HG03457 (cell line): ENCODE data around the gene ZNF862.

Experiments used
- ATAC-seq: cut with Tn5 transposase; IDR thresholded peaks from one replicate; pipeline ENCODE4 v1.9.1; 2021; ENCODE audit warnings: moderate number of reproducible peaks; ENCODE audit not compliant: unreplicated experiment

The ZNF862 gene

DNA sequence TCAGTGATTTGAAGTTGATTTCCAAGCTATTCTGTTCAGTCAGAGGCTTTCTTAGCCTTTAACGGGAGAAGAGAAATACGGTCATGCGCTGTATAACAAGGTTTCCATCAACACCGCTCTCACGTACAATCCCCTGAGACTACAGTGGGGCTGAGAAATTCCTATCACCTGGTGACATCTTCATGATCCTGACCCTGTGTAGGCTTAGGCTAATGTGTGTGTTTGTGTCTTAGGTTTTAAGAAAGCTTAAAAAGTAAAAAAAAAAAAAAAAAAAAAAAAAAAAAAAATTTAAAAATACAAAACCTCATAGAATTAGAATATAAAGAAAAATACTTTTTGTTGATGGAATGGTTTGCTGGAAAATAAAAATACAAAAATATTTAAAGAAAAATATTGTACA, 1.8 kb downstream of the ZNF862 start:
- no peak for ATAC-seq

DNA sequence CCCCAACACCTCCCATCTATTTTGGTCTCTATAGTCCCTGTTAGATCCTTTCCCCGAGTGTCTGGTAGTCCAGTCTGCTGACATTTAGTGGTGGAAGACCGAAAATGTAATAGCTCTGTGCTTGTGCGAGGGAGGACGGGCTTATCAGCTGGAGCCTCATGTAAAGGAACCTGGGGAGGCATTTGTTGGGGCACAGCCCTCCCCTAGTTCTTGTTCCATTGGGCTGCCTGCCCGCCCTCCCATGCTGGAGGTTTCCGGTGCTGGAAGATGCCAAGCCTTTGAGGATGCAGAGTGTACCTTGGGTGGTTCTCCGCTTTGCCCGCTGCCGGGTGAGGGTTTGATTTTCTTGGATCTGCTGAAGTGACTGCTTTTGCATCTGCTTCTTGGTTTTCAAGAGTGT, 5.4 kb downstream of the ZNF862 start:
- ATAC-seq = no peak

DNA sequence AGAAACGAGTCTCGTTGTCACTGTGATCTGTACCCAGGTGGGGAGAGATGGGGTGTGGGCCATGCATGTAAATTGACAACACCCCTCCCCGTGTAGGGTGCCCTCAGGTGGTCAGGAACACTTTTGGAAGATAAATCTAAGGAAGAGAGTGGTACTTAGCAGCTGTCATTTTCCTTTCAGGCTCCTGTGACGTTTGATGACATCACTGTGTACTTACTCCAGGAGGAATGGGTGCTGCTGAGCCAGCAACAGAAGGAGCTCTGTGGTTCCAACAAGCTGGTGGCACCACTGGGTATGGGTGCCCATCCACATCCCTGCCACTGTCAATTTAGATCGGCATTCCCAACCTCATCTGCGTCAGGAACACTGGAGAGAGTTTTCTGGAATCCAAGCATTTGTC, 6.3 kb downstream of the ZNF862 start:
- ATAC-seq = no peak

DNA sequence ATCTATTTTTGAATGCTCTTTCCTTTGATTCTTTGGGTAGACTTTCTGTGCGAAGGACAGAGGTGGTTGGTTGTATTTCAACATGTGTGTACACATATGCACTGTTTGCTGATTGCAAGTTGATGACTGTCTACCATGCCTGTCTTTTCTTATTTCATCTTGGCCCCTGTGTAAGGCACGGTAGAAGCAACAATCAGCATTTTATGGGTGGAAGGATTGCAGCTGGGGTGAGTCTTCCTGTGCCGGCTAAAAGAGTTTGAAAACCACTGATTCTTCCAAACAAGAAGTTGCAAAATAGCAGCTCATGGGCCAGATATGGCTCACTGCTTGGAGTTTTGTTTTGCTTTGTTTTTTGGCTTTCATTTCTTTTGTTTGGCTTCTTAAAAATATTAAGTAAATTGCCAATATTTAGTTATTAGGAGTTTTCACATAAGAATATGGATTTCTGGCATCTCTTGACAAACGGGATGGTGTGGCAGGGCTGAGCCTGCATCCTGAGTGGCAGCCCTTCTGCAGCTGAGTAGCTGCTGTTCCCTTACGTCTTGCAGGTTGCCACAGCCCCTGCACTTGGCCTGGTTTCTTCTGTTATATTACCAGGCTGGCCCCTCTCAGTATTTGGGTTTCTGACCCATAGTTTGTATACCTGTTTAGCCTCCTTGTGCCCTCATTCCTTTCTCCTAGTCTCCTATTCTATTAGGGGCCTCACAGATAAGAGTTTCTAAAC, 7.2 kb downstream of the ZNF862 start:
- ATAC-seq = no peak

DNA sequence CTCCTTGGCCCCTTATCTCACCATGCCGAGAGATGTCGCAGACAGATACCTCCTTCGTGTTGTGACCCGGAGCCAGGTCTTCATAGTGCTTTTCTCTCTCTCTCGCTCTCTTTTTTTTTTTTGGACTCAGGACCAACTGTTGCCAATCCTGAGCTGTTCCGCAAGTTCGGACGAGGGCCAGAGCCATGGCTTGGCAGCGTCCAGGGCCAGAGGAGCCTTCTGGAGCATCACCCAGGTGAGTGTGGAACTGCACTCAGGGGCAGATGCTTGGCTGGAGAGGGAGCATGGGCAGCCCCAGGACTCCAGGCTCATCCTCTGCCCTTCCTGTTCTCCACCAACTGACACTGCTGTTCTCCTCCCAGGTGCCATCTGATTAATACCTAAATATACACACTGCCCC, 7.8 kb downstream of the ZNF862 start:
- no peak for ATAC-seq

DNA sequence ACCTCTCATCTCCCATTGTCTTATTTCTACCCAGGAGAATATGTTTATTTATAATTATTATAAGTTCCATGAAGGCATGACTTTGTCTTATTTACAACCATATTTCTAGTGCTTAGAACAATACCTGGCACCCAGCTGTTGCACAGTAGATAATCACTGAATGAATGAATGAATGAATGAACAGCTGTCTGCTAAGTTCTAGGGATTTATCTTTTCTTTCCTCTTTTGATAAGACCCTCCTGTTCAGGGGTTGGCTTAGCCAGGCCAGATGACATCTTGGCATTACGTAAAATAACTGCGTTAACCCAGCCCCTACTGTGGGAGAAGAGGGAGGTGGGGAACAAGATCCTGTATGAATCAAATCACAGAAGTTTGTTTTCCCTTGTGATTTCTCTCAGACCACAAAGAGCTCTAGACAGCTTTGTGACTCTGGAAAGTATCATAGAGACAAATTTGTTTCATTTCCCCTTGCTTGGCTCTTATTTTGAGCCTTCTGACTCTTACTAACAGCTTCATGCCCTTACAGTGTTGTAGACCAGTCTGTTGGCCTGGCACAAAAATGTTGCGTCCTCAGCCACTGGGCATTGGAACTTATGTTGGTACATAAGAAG, 8.4 kb downstream of the ZNF862 start:
- peak; percentile 66 for ATAC-seq

DNA sequence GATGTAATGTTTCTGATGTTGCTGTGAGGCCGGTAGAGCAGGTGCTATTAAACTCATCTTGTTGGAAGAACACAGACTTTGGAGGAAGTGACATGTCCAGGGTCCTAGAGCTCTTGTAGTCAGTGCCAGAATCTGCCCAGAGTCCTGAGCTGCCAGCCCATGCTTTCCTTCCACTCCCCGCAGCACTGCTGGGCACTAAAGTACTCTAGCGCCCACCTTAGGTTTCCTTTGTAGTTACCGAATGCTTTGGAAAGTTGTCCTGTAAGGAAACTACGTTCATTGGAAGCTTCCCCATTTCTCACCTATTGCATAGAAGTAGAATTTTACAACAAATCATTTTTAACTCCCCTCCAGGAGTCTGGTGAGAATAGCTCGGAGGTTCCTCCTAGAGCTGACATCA, 11.0 kb downstream of the ZNF862 start:
- ATAC-seq = no peak

DNA sequence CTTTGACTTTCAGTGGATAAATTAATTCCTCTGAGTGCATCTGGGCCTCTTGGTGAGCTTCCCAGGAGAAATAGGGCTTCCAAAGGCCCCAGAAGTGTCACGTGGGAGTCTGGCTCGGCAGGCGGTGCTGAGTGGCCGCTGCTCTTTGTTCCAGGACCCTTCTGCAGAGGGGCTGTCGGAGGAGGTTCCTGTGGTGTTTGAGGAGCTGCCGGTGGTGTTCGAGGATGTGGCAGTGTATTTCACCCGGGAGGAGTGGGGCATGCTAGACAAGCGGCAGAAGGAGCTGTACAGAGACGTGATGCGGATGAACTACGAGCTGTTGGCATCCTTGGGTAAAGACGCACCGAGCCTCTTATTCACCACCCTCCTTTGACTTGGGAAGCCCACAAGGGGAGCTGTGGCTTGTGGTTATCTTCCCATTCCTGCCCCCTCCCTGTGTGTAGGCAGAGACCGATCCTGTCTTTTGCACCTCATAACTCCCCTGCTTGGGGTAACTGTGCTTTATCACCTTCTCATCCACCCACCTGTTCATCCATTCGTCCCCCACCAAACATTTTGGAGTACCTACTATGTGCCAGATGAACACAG, 11.9 kb downstream of the ZNF862 start:
- no peak for ATAC-seq

DNA sequence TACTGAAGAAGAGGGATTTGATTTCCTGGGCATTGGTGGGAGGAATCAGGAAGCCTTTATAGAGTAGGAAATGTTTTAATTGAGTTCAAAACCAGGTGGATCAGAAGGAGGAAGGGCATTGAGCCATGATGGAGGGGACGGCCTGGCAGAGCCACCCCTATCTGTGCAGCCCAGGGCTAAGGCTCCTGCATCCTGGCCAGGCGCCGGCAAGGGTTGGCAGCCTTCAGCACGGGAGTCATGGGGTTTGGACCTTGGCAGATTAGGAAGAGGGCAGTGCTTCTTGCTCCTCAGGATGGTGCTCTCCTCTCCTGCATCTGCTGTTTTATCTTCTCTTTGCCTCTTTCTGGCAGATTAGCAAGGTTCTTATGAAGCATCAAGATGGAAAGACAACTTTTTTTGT, 12.5 kb downstream of the ZNF862 start:
- ATAC-seq = no peak

DNA sequence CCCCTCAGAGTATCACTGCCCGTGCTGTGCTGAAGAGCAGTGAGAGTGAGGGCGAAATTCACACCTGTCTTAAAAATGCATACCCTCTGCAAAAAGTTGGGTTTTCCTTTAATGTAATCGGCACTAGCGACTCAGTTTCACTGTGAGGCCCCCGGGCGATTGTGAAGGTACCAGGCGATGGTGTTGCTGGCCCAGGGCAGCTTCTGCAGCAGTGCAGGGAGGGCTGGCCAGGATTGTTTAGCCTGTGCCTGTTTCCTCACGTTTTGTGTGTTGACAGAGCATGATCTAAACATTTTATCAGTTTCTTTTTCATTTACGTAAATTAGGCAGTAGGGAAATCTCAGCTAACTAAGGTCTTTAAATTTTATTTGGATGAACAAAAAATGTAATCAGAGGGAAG, 13.3 kb downstream of the ZNF862 start:
- ATAC-seq = no peak

DNA sequence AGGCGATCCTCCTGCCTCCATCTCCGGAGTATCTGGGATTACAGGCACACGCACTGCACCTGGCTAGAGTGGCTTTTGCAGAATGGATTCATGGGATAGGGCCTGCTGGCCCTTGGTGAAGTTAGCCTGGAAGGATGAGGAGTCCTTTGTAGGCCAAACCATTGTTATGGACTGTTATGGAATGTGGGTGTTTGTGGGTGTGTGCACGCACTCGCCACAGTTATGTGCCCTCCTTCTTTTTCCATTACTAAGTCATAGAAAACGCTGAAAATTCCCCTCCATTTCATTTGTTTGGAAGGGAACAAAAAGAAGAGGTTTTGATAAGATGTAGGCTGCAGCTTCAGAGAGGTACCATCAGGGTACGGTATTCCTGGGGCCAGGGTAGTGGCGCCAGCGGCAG, 15.0 kb downstream of the ZNF862 start:
- ATAC-seq = no peak

DNA sequence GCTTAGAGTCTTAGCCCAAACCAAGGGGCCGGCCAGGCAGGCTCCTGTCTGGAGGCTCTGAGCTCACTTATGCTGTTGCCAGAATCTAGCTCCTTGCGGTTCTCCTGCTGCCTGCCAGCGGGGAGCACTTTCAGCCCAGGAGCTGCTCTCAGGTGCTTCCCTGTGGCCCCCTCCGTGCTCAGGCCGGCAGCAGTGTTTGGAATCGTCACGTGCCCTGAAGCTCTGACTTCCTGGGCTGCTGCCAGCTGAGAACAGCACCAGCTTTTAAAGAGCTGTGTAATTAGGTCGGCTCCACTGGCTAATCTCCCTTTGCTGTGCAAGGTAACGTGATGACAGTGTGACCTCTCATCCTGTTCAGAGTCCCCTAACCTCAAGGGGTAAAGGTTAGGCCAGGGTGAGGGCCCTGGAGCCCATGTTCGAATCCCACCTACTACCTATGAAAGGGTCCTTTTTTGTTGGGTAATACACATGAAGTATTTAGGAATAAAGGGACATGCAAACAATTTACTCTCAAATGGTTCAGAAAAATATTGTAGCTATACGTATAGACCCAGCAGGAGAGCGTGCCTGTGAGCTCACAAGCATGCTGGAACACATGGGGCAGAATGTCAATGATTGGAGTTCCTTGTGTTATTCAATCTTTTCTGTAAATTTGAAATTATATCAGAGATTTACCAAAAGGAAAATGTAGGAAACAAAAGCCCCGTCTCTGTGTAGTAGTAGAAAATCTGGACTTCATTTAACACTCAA, 16.6 kb downstream of the ZNF862 start:
- no peak for ATAC-seq

DNA sequence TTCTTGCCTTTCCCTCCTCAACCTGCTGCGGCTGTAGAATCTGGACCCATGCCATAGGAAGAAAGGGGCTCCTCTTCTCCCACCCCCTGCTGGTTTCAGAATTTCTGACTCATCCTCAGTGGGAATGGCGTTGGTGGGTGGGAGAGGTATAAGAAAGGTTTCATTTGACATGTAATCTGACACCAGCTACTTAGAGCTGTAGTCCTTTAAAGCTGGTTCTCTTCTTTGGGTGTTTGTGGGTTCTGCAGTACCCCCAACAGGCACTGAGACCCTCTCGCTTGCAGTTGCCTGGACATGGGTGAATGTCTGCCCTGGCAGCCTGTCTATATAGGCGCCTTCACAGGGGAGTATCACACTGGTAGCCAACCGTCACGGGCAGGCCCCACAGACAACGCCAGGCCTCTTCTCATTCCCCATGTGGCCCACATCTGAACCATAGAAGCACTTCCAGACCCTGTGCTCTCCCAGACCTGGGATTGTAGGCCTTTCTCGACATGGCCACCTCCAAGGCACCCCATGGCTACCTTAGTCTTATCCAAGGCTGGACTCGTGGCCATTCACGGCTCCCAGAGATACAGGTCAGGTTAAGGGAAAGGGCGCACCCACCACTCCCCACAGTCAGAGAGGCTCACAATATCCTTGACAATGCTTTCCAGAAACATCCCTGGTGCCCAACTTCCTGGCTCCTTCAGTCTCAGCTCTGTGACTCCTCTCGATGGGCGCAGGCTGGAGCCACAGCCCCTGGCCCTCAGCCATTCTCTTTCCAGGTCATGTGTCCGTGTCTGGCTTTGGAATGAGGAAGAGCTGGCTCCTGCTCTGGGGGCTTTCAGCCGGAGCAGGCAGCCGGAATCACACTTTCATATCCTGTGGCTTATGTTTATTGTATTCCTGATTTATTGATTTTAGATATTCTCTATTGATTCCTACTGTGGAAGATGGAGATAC, 17.5 kb downstream of the ZNF862 start:
- no peak for ATAC-seq

DNA sequence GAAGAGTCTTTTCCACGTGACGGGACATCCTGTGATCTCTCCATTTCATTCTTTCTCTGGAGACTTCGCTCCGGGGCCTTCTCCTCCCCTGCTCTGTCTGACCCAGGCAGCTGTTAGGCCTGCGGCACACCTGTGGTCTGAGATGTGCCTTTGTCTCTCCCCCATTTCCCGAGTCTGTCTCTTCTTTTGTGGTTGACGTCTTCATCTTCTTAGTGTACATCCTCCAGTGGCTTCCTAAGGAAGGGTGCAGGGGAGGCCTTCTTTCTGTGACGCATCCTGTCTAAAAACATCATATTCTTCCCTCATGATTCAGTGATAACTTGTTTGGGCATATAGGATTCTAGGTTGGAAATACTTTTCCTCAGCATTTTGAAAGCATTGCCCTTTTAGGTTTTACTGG, 18.4 kb downstream of the ZNF862 start:
- no peak for ATAC-seq

DNA sequence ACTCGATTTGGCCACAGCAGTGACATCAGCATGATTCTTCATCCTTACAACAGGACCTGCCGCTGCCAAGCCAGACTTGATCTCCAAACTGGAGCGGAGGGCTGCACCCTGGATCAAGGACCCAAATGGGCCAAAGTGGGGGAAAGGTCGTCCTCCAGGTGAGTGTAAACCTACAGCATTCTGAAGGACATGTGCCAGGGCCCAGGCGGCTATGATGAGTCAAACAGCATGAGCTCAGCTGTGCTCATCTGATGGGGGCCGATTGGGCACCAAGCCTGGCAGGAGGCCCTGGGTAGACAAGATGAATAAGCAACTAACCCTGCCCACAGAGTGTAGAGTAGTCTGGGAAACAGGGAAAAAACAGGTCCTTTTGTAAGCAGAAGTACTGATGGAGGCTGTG, 21.2 kb downstream of the ZNF862 start:
- no peak for ATAC-seq

DNA sequence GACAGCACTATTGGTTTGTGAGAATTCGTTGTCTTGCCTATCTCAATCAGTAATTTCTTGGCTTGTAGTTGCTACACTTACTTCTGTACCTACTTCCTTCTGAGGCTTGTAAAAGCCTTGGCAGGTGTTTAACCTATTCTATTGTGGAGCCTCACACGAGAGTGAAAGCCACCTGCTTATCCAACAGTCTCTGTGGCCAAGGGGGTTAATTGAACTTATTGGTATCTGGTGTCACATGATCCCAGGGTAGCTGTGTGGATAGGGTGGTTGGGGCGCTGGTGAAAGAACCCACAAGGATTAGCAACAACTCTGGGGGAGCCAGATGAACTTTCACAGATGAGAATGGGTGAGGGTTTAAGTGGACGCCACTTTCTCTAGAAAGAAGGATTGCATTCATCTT, 21.7 kb downstream of the ZNF862 start:
- no peak for ATAC-seq

DNA sequence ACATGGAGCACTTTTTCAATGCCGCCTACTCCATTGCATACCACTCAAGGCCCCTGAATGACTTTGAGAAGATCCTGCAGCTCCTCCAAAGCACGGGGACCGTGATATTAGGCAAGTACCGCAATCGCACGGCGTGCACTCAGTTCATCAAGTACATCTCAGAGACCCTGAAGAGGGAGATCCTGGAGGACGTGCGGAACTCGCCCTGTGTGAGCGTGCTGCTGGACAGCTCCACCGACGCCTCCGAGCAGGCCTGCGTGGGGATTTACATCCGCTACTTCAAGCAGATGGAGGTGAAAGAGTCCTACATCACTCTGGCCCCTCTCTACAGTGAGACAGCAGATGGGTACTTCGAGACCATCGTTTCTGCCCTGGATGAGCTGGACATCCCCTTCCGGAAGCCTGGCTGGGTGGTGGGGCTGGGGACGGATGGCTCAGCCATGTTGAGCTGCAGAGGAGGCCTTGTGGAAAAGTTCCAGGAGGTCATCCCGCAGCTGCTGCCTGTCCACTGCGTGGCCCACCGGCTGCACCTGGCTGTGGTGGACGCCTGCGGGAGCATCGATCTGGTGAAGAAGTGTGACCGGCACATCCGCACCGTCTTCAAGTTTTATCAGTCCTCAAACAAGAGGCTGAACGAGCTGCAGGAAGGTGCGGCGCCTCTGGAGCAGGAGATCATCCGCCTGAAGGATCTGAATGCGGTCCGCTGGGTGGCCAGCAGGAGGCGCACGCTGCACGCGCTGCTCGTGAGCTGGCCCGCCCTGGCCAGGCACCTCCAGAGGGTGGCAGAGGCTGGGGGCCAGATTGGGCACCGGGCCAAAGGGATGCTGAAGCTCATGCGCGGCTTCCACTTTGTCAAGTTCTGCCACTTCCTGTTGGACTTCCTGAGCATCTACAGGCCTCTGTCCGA, 22.9 kb downstream of the ZNF862 start:
- ATAC-seq = no peak

DNA sequence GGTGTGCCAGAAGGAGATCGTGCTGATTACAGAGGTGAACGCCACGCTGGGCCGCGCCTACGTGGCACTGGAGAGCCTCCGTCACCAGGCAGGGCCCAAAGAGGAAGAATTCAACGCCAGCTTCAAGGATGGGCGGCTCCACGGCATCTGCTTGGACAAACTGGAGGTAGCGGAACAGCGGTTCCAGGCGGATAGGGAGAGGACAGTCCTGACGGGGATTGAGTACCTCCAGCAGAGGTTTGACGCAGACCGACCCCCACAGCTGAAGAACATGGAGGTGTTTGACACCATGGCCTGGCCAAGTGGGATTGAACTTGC, 23.5 kb downstream of the ZNF862 start:
- no peak for ATAC-seq

DNA sequence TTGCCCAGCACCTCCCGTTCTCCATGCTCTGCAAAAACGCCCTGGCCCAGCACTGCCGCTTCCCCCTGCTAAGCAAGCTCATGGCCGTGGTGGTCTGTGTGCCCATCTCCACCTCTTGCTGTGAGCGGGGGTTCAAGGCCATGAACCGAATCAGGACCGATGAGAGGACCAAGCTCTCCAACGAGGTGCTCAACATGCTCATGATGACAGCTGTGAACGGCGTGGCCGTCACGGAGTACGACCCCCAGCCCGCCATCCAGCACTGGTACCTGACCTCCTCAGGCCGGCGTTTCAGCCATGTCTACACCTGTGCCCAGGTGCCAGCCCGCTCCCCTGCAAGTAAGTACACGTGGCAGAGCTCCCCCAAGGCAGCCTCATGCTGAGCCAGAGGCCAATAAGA, 24.0 kb downstream of the ZNF862 start:
- no peak for ATAC-seq

DNA sequence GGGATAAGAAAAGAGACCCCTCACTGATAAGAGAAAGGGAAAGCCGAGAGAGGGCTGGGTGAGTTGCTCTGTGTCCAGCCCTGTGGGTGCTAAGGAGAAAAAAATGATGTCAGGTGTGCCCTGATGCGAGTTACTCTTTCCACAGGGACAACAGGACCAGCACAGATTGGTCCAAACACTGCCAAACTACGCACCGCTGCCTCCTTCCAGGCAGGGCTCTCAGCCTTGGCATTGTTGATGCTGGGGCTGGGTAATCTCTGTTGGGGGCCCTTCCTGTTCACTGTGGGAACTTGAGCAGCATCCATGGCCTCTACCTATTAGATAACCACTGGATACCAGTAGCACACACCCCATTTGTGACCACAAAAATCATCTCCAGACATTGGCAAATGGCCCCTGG, 25.3 kb downstream of the ZNF862 start:
- no peak for ATAC-seq
